Dendritic cell treated with granulocyte-macrophage colony-stimulating factor and Interleukin-4, amounts not matched to agents 40 ng/mL and 50 ng/mL, for 4 days (primary cell): ENCODE measurements around the gene AMN.

ENCODE experiments used
- H3K27ac Mint-ChIP-seq: one replicate; pipeline ENCODE4 v1.8.0; 2022; ENCODE audit warnings: mild to moderate bottlenecking, mixed read lengths
- H3K27me3 Mint-ChIP-seq: one replicate; pipeline ENCODE4 v1.8.0; 2022; ENCODE audit warnings: mild to moderate bottlenecking, mixed read lengths
- H3K36me3 Mint-ChIP-seq: one replicate; pipeline ENCODE4 v1.8.0; 2022; ENCODE audit warnings: low read depth, mixed read lengths
- H3K4me1 Mint-ChIP-seq: one replicate; pipeline ENCODE4 v1.8.0; 2022; ENCODE audit warnings: low read depth, mixed read lengths
- H3K4me3 Mint-ChIP-seq: one replicate; pipeline ENCODE4 v1.8.0; 2022; ENCODE audit warnings: mild to moderate bottlenecking, moderate library complexity, mixed read lengths
- H3K9me3 Mint-ChIP-seq: one replicate; pipeline ENCODE4 v1.8.0; 2022; ENCODE audit warnings: mixed read lengths
- intact Hi-C: fragments of 100-400 bp; cut with micrococcal nuclease; formaldehyde crosslinking; loops from one replicate; pipeline ENCODE4 v1.15.0; 2022

The AMN gene

DNA sequence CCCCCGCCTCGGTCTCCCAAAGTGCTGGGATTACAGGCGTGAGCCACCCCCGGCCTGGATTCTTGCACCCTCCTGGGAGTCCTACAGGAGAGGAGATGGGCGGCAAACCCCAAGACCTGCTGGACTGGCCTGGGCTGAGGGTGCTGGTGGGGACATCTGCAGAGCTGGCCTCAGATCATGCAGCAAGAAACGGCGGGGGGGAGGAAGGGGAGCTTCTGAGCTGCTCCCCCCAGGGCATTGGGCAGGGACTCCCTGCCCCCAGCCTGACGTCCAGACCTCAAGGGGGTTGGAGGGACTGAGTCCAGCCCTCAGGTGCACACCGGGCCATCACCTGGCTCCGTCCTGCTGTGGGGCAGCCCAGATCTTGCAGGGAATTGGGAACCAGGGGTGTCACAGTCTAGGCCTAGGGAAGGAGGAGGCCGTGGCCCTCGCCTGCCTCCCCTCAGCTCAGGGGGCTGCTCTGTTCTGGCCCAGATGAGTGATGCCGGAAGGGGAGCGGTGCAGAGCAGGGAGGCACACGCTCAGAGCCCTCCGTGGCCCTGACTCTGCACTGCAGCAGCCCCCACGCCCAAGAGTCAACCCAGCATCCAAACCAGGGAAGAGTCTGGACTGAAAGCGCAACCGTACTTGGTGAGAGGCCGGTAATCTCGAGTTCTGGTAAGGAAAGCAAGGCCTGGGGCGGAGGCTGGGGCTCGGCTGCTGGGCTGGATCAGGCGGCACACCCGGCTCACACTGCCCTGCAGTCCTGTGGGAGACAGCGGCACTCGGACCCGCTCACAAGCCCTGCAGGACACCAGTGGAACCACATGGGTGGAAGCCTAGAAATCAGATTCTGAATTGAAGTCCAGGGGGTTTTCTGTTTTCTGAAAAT lies 8.9 kb upstream of the AMN start:
- no peaks in the 10 kb centered on the region for H3K27me3 Mint-ChIP-seq
- H3K4me3 Mint-ChIP-seq = no peak overlapping the region
- no peaks in the 10 kb centered on the region for H3K4me1 Mint-ChIP-seq
- peaks cover 54% of the 10 kb centered on the region for H3K36me3 Mint-ChIP-seq
- H3K27ac Mint-ChIP-seq = no peak overlapping the region
- intact Hi-C loops = no loop called here
- H3K9me3 Mint-ChIP-seq = no peaks in the 10 kb centered on the region

DNA sequence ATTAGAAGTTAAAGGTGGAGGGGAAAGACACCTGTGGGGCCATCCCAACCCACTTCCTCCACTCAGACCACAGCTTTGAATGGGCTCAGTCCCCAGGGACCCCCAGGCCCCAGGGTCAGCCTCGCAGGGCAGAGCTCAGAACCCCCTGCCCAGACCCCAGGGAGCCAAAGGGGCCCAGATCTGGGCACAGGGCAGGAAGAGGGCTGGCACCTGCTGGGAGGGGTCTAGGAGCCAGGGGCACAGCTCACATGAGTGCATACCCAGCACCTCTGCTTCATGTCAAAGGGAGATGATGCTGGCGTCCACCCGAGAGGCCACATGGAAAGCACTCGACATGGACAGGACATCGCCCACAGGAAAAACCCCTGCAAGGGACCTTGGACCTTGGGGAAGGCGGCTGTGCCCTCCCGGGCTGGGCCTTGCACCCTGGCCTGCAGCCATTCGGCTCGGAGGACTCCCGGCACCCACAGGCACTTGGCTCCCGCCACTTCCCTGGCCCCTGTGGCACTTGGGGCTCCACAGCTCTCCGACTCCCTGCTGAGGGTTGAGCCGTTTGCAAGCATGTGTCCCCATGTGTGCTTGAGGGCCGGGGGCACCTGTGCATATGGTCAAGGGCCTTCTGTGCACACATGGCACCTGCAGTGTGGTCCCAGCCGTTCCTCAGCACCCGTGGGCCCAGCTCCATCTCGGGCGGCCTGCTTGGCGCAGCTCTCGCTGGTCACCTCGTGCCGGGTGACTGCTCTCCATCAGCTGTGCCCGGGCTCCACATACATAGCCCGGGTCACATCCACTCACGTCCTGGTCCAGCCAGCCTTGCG lies 7.8 kb upstream of the AMN start:
- Mint-ChIP-seq H3K27me3 (no peaks in the 10 kb centered on the region), H3K36me3 (peaks cover 43% of the 10 kb centered on the region), H3K4me1 (no peaks in the 10 kb centered on the region), H3K9me3 (no peaks in the 10 kb centered on the region), H3K27ac (no peak overlapping the region), H3K4me3 (no peak overlapping the region)
- intact Hi-C loops = loop anchor here (5.0 kb wide), 1 partner anchor 222 kb away; no protein-coding TSS in a partner anchor

DNA sequence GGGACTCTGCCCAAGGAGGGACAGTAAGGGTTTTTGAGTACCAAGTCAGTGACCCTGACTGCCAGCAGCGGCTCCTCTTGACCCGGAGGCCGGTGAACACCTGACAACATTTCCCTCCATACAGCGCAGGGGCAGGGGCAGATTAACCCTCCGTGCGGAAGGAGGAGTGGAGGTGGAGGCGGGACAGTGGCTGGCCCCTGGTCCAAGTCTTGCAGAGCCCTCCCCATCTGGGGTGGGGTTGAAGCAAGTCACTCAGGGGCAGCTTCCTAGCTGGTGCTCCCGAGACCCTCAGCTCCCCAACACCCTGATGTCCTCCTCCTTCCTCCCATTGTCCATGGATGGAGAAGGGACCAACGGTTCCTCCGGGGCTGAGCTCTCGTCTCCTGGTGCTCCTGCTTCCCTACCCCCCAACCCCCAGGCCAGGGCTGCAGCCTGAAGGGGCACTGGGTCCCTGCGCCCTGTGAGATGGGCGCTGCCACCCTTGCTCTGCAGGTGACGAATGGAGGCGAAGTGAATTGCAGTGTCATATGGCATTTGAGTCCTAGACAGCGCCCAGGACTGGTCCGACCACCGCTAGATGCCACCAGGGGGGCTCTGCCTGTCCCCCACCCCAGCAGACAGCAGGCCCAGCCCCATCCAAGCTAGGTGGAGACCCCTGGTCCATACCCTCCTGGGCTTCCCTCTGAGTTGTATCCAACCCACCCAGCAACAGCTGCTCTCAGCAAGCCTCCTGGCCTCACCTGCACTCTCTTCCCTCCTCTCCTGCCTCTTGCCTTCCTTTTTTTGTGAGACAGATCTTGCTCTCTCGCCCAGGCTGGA lies 7.0 kb upstream of the AMN start:
- H3K27me3 Mint-ChIP-seq = no peaks in the 10 kb centered on the region
- H3K4me3 Mint-ChIP-seq = no peak overlapping the region
- no peaks in the 10 kb centered on the region for H3K9me3 Mint-ChIP-seq
- peaks cover 35% of the 10 kb centered on the region for H3K36me3 Mint-ChIP-seq
- H3K4me1 Mint-ChIP-seq = no peaks in the 10 kb centered on the region
- H3K27ac Mint-ChIP-seq = no peak overlapping the region
- intact Hi-C loops = loop anchor here (5.0 kb wide), 1 partner anchor 223 kb away; no protein-coding TSS in a partner anchor

DNA sequence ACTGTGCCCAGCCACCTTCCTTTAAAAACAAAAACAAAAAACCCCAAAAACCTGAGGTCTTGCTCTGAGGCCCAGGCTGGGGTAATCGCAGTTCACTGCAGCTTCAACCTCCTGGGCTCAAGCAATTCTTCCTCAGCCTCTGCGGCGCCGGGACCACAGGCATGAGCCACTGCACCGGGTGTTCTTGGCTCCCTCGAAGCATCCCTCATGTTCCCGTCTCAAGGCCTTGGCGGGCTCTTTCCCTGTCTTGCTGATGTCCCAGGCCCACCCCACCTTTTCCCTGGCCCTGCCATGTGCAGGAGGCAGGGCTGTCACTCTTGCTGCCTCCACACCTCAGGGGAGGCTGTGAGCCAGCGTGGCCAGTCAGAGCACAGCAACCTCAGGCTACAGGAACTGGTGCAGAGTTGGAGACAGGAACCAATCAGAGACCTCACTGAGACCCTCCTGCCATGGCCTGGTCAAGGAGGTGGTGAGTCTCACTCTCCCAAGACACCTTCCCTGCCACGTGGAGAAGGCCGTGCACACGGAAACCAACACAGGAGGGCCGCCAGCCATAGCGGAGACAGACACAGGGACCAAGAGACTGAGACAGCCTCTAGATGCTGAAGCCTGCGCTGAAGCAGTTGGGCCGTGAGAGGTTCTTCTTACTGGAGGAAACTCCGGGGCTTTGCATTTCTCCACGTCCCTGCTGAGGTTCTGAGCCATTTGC lies 6.0 kb upstream of the AMN start:
- Mint-ChIP-seq H3K9me3 (no peaks in the 10 kb centered on the region), H3K4me3 (no peak overlapping the region), H3K4me1 (no peaks in the 10 kb centered on the region), H3K27me3 (no peaks in the 10 kb centered on the region), H3K36me3 (peaks cover 25% of the 10 kb centered on the region), H3K27ac (no peak overlapping the region)
- intact Hi-C loops = loop anchor here (5.0 kb wide), 1 partner anchor 224 kb away; no protein-coding TSS in a partner anchor

DNA sequence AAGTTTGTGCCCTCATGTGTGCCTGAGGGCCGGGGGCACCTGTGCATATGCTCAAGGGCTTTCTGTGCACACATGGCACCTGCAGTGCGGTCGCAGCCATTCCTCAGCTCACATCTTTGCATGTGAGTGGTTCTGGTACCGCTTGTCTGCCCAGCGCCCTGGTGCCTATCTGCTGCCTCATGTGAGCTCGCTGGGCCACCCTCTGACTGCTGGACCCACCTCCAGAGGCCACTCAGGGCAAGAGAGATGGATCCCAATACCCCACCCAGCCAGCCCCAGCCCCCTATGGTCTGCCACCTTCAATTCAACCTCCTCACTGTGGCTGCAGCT lies 5.4 kb upstream of the AMN start:
- Mint-ChIP-seq H3K27me3 (no peaks in the 10 kb centered on the region), H3K9me3 (no peaks in the 10 kb centered on the region), H3K27ac (no peak overlapping the region), H3K4me3 (no peak overlapping the region), H3K36me3 (peaks cover 20% of the 10 kb centered on the region), H3K4me1 (no peaks in the 10 kb centered on the region)
- intact Hi-C loops = loop anchor here (5.0 kb wide), 1 partner anchor 225 kb away; no protein-coding TSS in a partner anchor

DNA sequence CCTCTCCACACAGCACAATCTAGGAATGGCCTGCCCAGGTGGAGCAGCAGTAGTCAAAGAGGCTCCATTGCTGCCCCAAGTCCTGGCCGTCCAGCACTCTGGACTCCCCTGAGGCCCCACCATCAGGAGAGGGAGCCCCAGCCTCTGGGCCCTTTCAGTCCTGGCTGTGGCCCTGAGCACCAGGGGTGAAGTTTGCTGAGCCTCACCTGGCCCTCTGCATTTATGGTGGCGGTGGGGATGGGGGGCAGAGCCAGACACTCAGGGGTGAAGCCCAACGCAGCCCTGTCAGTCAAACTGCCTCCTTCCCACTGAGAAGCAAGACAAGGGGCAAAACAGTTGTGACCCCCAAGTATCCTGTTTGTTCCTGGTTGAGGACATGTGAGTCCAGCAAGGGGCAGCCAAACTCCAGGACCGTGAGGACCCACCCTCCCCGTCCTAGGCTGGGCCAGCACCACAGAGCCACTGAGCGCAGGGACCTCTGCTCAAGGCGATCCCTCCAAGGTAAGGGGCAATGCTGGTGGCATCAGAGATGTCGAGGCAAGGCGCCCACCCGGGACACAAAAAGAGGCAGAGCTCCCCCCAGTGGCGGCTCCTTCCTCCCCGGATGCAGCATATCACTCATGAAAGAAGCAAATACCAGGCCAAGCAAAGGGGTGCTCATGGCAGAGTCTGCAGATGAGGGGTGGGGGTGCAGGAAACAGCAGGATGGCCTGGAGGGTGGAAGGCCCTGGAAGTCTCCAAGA lies 4.8 kb upstream of the AMN start:
- intact Hi-C loops = loop anchor here (5.0 kb wide), 1 partner anchor 225 kb away; no protein-coding TSS in a partner anchor
- no peak overlapping the region for H3K27ac Mint-ChIP-seq
- no peaks in the 10 kb centered on the region for H3K4me1 Mint-ChIP-seq
- H3K36me3 Mint-ChIP-seq = peaks cover 14% of the 10 kb centered on the region
- H3K4me3 Mint-ChIP-seq = no peak overlapping the region
- no peaks in the 10 kb centered on the region for H3K27me3 Mint-ChIP-seq
- H3K9me3 Mint-ChIP-seq = no peaks in the 10 kb centered on the region

DNA sequence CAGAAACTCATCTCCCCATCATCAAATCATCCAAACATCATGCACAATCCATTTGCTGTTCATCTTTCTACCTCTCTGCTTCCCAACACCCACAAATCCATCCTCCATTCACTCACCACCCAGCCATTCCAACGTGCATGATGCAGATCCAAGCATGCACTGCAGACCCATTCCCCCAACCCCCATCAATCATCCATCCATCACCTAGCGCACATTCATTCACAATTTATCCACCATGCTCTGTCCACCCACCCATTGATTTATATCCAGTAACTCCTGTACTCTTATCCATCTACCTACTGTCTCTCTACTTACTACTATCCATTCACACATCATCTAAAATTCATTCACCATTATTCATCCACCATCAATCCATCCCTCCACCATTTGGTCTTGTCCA lies 4.0 kb upstream of the AMN start:
- H3K4me1 Mint-ChIP-seq = no peaks in the 10 kb centered on the region
- no peaks in the 10 kb centered on the region for H3K27me3 Mint-ChIP-seq
- H3K36me3 Mint-ChIP-seq = peaks cover 6% of the 10 kb centered on the region
- no peak overlapping the region for H3K4me3 Mint-ChIP-seq
- intact Hi-C loops = loop anchor here (5.0 kb wide), 1 partner anchor 226 kb away; no protein-coding TSS in a partner anchor
- no peaks in the 10 kb centered on the region for H3K9me3 Mint-ChIP-seq
- H3K27ac Mint-ChIP-seq = no peak overlapping the region

DNA sequence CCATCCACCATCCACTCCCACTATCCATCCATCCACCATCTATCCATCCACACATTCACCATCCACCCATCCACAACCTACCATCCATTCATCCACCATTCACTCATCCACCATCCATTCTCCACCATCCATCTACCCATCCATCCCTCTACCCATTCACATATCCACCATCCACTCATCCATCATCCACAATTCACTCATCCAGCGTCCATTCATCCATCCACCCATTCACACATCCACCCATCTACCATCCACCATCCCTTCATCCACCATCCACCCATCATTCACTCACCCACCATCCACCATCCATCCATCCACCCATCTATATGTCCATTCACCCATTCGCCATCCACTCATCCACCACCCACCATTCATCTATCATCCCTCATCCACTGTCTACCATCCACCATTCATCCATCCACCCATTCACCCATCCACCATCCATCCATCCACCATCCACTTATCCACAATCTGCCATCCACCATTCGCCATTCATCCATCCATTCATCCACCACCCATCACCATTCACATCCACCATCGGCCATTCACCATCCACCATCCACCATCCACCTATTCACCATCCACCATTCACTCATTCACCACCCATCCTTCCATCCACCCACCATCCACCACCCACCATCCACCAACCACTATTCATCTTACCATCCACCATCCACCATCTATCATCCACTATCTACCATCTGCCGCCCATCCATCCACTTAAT lies 2.0 kb upstream of the AMN start:
- H3K4me1 Mint-ChIP-seq = no peaks in the 10 kb centered on the region
- intact Hi-C loops = no loop called here
- no peaks in the 10 kb centered on the region for H3K27me3 Mint-ChIP-seq
- H3K9me3 Mint-ChIP-seq = no peaks in the 10 kb centered on the region
- H3K36me3 Mint-ChIP-seq = no peaks in the 10 kb centered on the region
- no peak overlapping the region for H3K4me3 Mint-ChIP-seq
- no peak overlapping the region for H3K27ac Mint-ChIP-seq

DNA sequence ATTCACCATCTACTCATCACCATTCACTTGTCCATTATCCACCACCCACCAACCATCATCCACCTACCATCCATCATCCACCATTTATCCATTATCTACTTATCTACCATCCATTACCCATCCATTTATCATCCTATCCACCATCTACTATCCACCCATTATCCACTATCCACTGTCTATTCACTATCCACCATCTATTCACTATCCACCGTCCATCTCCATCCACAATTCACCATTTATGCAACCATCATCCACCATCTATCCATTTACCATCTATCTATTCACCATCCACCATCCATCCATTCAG lies 1.5 kb upstream of the AMN start:
- Mint-ChIP-seq H3K36me3 (no peaks in the 10 kb centered on the region), H3K9me3 (no peaks in the 10 kb centered on the region), H3K27me3 (no peaks in the 10 kb centered on the region), H3K27ac (no peak overlapping the region), H3K4me1 (no peaks in the 10 kb centered on the region), H3K4me3 (no peak overlapping the region)
- intact Hi-C loops = no loop called here

DNA sequence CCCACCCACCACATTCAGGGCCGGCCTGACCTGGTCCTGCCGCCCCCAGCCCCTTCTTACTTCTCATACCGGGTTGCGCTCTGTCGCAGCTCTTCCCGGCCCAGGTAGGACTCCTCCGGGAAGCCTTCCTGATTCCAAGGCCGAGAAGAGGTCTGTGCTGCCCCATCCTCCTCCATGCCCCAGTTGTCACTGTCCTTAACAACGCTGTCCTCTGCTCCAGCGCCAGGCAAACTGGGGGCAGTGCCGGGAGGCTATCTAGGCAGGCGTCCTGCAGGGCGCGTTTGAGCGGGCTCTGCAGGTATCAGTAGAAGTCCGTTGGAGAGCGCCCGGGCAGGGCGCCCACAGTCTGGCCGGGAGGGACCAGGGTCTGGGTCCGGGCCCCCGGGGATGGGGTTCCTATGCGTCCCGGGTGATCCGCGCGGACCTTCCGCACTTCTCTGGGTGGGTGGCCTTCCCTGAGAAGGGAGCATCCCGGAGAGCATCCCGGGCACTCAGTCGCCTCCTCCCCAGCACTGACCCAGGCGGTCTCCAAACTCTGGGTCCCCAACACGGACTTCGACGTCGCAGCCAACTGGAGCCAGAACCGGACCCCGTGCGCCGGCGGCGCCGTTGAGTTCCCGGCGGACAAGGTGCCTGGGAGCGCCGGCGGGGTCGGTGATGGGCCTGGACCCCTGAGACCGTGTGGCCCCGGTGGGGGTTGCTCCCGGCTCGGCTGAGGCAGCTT lies 900 bp downstream of the AMN start:
- intact Hi-C loops = no loop called here
- Mint-ChIP-seq H3K4me1 (peaks cover 4% of the 10 kb centered on the region), H3K9me3 (no peaks in the 10 kb centered on the region), H3K27me3 (peaks cover 13% of the 10 kb centered on the region), H3K36me3 (no peaks in the 10 kb centered on the region), H3K4me3 (no peak overlapping the region), H3K27ac (no peak overlapping the region)

DNA sequence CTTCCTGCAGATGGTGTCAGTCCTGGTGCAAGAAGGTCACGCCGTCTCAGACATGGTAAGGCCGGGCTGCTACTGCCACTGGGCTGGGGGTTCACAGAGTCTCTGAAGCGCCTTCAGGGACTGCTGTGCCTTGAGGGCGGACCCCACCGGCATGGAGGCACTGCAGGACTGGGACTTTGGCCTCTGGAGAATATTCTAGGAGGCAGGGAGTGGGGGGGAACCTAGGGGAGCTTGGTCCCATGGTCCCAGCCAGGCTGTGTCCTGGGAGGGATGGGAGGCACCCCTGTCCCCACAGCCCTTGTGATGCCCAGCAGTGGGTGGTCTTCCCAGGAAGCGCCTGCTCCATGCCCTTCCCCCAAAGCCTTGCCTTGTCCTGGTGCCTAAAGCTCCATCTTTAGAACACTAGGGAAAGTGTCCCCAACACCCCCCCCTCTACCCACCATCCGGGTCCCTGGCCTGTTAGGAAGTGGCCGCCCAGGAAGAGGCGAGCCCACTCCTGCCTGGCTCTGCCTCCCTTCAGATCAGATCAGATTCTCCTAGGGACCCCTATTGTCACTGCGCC lies 1.5 kb downstream of the AMN start:
- H3K36me3 Mint-ChIP-seq = no peaks in the 10 kb centered on the region
- H3K27me3 Mint-ChIP-seq = peaks cover 19% of the 10 kb centered on the region
- H3K4me1 Mint-ChIP-seq = peaks cover 10% of the 10 kb centered on the region
- H3K9me3 Mint-ChIP-seq = no peaks in the 10 kb centered on the region
- H3K4me3 Mint-ChIP-seq = no peak overlapping the region
- H3K27ac Mint-ChIP-seq = no peak overlapping the region
- intact Hi-C loops = no loop called here
